Upper lobe of right lung (tissue), 1 donor: ENCODE measurements around the gene PCSK1. TPM values are rescaled to one million over a fixed set of nuclear protein-coding genes. Genes with fewer than 3 reads are reported as not detected.

Experiments used
- ATAC-seq: fragments of 200-7000 bp; cut with Tn5 transposase; one replicate; pipeline ENCODE4 v1.9.1; 2020; ENCODE audit warnings: mild to moderate bottlenecking, moderate library complexity
- DNase-seq: peaks from one replicate; pipeline ENCODE4 v3.0.0-alpha.2; 2020
- H3K27ac ChIP-seq: fragments of 200-600 bp; one replicate; pipeline ENCODE4 v1.8.0; 2022
- H3K27me3 ChIP-seq: fragments of 200-600 bp; one replicate; pipeline ENCODE4 v1.8.0; 2022; ENCODE audit warnings: mild to moderate bottlenecking
- H3K36me3 ChIP-seq: fragments of 200-600 bp; one replicate; pipeline ENCODE4 v1.8.0; 2022
- H3K4me1 ChIP-seq: fragments of 200-600 bp; one replicate; pipeline ENCODE4 v1.8.0; 2022
- H3K4me3 ChIP-seq: fragments of 200-600 bp; one replicate; pipeline ENCODE4 v1.8.0; 2022; ENCODE audit warnings: mild to moderate bottlenecking
- H3K9me3 ChIP-seq: fragments of 200-600 bp; one replicate; pipeline ENCODE4 v1.8.0; 2022
- CTCF ChIP-seq: fragments of 200-600 bp; IDR thresholded peaks from one replicate; pipeline ENCODE4 v1.8.0; 2022; ENCODE audit warnings: antibody characterized with exemption
- intact Hi-C: fragments of 100-400 bp; cut with DNase I; formaldehyde crosslinking; loops from one replicate; pipeline ENCODE4 v1.11.0; 2022
- total RNA-seq: library from RNA; stranded (reverse); fragmentation: NEBNext Ultra II Directional; extraction: Animal tissue kit (Norgen Biotek cat#: 25700); gene quantifications from one replicate; pipeline ENCODE4 v1.2.1, GENCODE V29; 2021
- donor health status: DM: no; HTN: yes; CAD: no; lungs with severe emphysema.

The PCSK1 gene
- total RNA-seq, 1 donor from 2014 or later, result not detected

GRCh38 chr5:96342581-96342980 lies 90.5 kb downstream of the PCSK1 start:
- no peaks in the 10 kb centered on the region for H3K27me3 ChIP-seq
- no peak for TF ChIP-seq CTCF
- intact Hi-C loops, result loop anchor here (10.0 kb wide), 1 partner anchor 262 kb away; no protein-coding TSS in a partner anchor
- peaks cover 6% of the 10 kb centered on the region for H3K4me1 ChIP-seq
- DNase-seq (no peak), ATAC-seq (no peak)
- H3K27ac ChIP-seq, result no peak overlapping the region
- no peak overlapping the region for H3K4me3 ChIP-seq
- H3K36me3 ChIP-seq, result no peaks in the 10 kb centered on the region
- H3K9me3 ChIP-seq, result no peaks in the 10 kb centered on the region

Other genes with a start within 250 kb of the PCSK1 start
- gene CAST, start 229.1 kb upstream of the PCSK1 start, total RNA-seq, result 260 TPM